ENCODE data around the gene ERP27.

The ERP27 gene

GRCh38 chr12:14896521-14897169, 41.7 kb downstream of the ERP27 start:
- no peak for DNase-seq (ENCODE audit: low spot score)
- TF ChIP-seq CTCF (IDR thresholded peaks at IDR 0.05; ENCODE audit: extremely low read depth, missing control alignments), result no peak

GRCh38 chr12:14893506-14894250, 44.7 kb downstream of the ERP27 start:
- no peak for TF ChIP-seq CTCF (IDR thresholded peaks at IDR 0.05; ENCODE audit: extremely low read depth, missing control alignments)
- DNase-seq (ENCODE audit: low spot score), result no peak

- TF ChIP-seq CTCF (IDR thresholded peaks at IDR 0.05; ENCODE audit: extremely low read depth, missing control alignments), result no peak
- no peak for DNase-seq (ENCODE audit: low spot score)
These were observed 45.4 kb downstream of the ERP27 start for GRCh38 chr12:14892726-14893505.

- TF ChIP-seq CTCF (IDR thresholded peaks at IDR 0.05; ENCODE audit: extremely low read depth, missing control alignments), result no peak
- DNase-seq (ENCODE audit: low spot score), result no peak
These were observed 47.6 kb downstream of the ERP27 start for GRCh38 chr12:14890701-14891100.

- TF ChIP-seq CTCF (IDR thresholded peaks at IDR 0.05; ENCODE audit: extremely low read depth, missing control alignments), result no peak
- no peak for DNase-seq (ENCODE audit: low spot score)
These were observed 52.1 kb downstream of the ERP27 start for GRCh38 chr12:14886271-14886670.

- no peak for TF ChIP-seq CTCF (IDR thresholded peaks at IDR 0.05; ENCODE audit: extremely low read depth, missing control alignments)
- DNase-seq (ENCODE audit: low spot score), result no peak
These were observed 52.6 kb downstream of the ERP27 start, which contains the start of gene MGP for GRCh38 chr12:14885718-14886221. TSS of gene MGP (minus strand) at chr12:14885854. CDS start at chr12:14885791, 63 bp downstream.

Data from GM20000 (cell line).